Measurements from ENCODE around the gene PNPLA7. TPM values are rescaled to one million over a fixed set of nuclear protein-coding genes. Genes with fewer than 3 reads are reported as not detected.

Gene PNPLA7
- total RNA-seq, 1 experiment from 2014 or later, result 0.90 TPM

GRCh38 chr9:137492464-137493363 lies 57.5 kb downstream of the PNPLA7 start:
- Histone ChIP-seq H3K27ac (ENCODE audit: low read depth, low read length, poor library complexity, severe bottlenecking) (no peak overlapping the region), H3K9me3 (ENCODE audit: low read depth, low read length, poor library complexity, severe bottlenecking) (no peaks in the 10 kb centered on the region), H3K4me1 (ENCODE audit: insufficient read depth, low read length, poor library complexity, severe bottlenecking) (no peaks in the 10 kb centered on the region), H3K36me3 (ENCODE audit: insufficient read depth, low read length, poor library complexity, severe bottlenecking) (no peaks in the 10 kb centered on the region), H3K27me3 (replicated peaks; ENCODE audit: insufficient read depth, low read depth, low read length, poor library complexity) (no peaks in the 10 kb centered on the region), H3K4me3 (ENCODE audit: low read depth, low read length, poor library complexity, severe bottlenecking) (no peak overlapping the region)
- BruUV-seq (replicated peaks), result no TSS peak
- intact Hi-C loops (cut with micrococcal nuclease; ENCODE audit: unreplicated experiment), result no loop called here
- TF ChIP-seq EZH2 (IDR thresholded peaks at IDR 0.05; ENCODE audit: borderline replicate concordance, low read depth, low read length, poor library complexity, severe bottlenecking), result no peak
- no peak for TF ChIP-seq CTCF (conservative IDR thresholded peaks at IDR 0.05; ENCODE audit: low read depth, low read length)
- ChIA-PET CTCF (interaction anchor here (0.6 kb wide), 1 partner anchor 197 kb away, joined by 4 read pairs; no protein-coding TSS in a partner anchor), POLR2A (ENCODE audit: low non-redundant PET) (no interaction called here)
- DNase-seq (ENCODE audit: low spot score), result peak; percentile 63

GRCh38 chr9:137491735-137492432 lies 58.3 kb downstream of the PNPLA7 start:
- no peak for DNase-seq (ENCODE audit: low spot score)
- ChIA-PET CTCF (interaction anchor here (0.6 kb wide), 1 partner anchor 197 kb away, joined by 4 read pairs; no protein-coding TSS in a partner anchor), POLR2A (ENCODE audit: low non-redundant PET) (no interaction called here)
- Histone ChIP-seq H3K4me1 (ENCODE audit: insufficient read depth, low read length, poor library complexity, severe bottlenecking) (no peaks in the 10 kb centered on the region), H3K4me3 (ENCODE audit: low read depth, low read length, poor library complexity, severe bottlenecking) (no peak overlapping the region), H3K9me3 (ENCODE audit: low read depth, low read length, poor library complexity, severe bottlenecking) (no peaks in the 10 kb centered on the region), H3K27me3 (replicated peaks; ENCODE audit: insufficient read depth, low read depth, low read length, poor library complexity) (no peaks in the 10 kb centered on the region), H3K27ac (ENCODE audit: low read depth, low read length, poor library complexity, severe bottlenecking) (no peak overlapping the region), H3K36me3 (ENCODE audit: insufficient read depth, low read length, poor library complexity, severe bottlenecking) (no peaks in the 10 kb centered on the region)
- TF ChIP-seq EZH2 (IDR thresholded peaks at IDR 0.05; ENCODE audit: borderline replicate concordance, low read depth, low read length, poor library complexity, severe bottlenecking) (no peak), CTCF (conservative IDR thresholded peaks at IDR 0.05; ENCODE audit: low read depth, low read length) (no peak)
- intact Hi-C loops (cut with micrococcal nuclease; ENCODE audit: unreplicated experiment), result no loop called here
- no TSS peak for BruUV-seq (replicated peaks)

- POLR2A ChIA-PET (ENCODE audit: low non-redundant PET), result interaction anchor here (0.6 kb wide), 1 partner anchor 31 kb away, joined by 3 read pairs; no protein-coding TSS in a partner anchor
- no peak overlapping the region for H3K4me3 ChIP-seq (ENCODE audit: low read depth, low read length, poor library complexity, severe bottlenecking)
- H3K36me3 ChIP-seq (ENCODE audit: insufficient read depth, low read length, poor library complexity, severe bottlenecking), result no peaks in the 10 kb centered on the region
- intact Hi-C loops (cut with micrococcal nuclease; ENCODE audit: unreplicated experiment), result no loop called here
- no peaks in the 10 kb centered on the region for H3K4me1 ChIP-seq (ENCODE audit: insufficient read depth, low read length, poor library complexity, severe bottlenecking)
- no peak for DNase-seq (ENCODE audit: low spot score)
- no peak overlapping the region for H3K27ac ChIP-seq (ENCODE audit: low read depth, low read length, poor library complexity, severe bottlenecking)
- no peaks in the 10 kb centered on the region for H3K27me3 ChIP-seq (replicated peaks; ENCODE audit: insufficient read depth, low read depth, low read length, poor library complexity)
- no peaks in the 10 kb centered on the region for H3K9me3 ChIP-seq (ENCODE audit: low read depth, low read length, poor library complexity, severe bottlenecking)
- TF ChIP-seq CTCF (conservative IDR thresholded peaks at IDR 0.05; ENCODE audit: low read depth, low read length) (no peak), EZH2 (IDR thresholded peaks at IDR 0.05; ENCODE audit: borderline replicate concordance, low read depth, low read length, poor library complexity, severe bottlenecking) (no peak)
- CTCF ChIA-PET, result interaction anchor here (0.7 kb wide), 1 partner anchor 44 kb away, joined by 3 read pairs; no protein-coding TSS in a partner anchor
- no TSS peak for BruUV-seq (replicated peaks)
These were observed 59.5 kb downstream of the PNPLA7 start for GRCh38 chr9:137490532-137491186.
